Melanocyte of skin (primary cell): ENCODE data around the gene GTPBP1. TPM values are rescaled to one million over a fixed set of nuclear protein-coding genes. Genes with fewer than 3 reads are reported as not detected.

Experiments
- small RNA-seq, 2 donors: library from RNA; depleted of rRNA; stranded (forward); fragments of <200 nt; gene quantifications; one replicate each; pipeline ENCODE3, GENCODE V24; 2012
- total RNA-seq, 2 donors: library from RNA; depleted of rRNA; stranded (reverse); fragments of >200 nt; gene quantifications; 2 replicates each; pipeline ENCODE4 v1.2.3, GENCODE V29; 2012

Gene GTPBP1
- 10 to 100 TPM; 35.1 to 60.3 TPM for total RNA-seq

GRCh38 chr22:38705235-38706100, at the start of gene GTPBP1:
GTPBP1 (plus strand) TSS chr22:38705944; CDS start chr22:38705956, 12 bp downstream.

GRCh38 chr22:38656256-38657044, 49.3 kb upstream of the GTPBP1 start, which contains the start of the genes CBY1 and FAM227A:
CBY1 (plus strand) TSS chr22:38656638; CDS start chr22:38668055, 11,417 bp downstream.
FAM227A (minus strand) TSS chr22:38656392; CDS start chr22:38650168, 6,224 bp downstream.

GRCh38 chr22:38681582-38682335, 24.0 kb upstream of the GTPBP1 start, which contains the start of gene TOMM22:
TOMM22 (plus strand) TSS chr22:38681957; CDS start chr22:38681979, 22 bp downstream.

GRCh38 chr22:38700789-38701628, 4.7 kb upstream of the GTPBP1 start, which contains the start of gene JOSD1:
JOSD1 (minus strand) TSS chr22:38700943; CDS start chr22:38699987, 956 bp downstream.

GRCh38 chr22:38755911-38756532, 50.3 kb downstream of the GTPBP1 start, which contains the start of gene SUN2:
SUN2 (minus strand) TSS chr22:38755998; CDS start chr22:38752628, 3,370 bp downstream.

Small RNAs within 50 kb of the gene (small RNA-seq; reads per million reads assigned to genes)
- gene AL021707.8: 0 reads per million in 2 donors

Other genes with a start within 250 kb of the GTPBP1 start
- gene KDELR3, start 237.8 kb upstream of the GTPBP1 start, total RNA-seq: 10 to 100 TPM; 22.0 to 24.3 TPM
- gene DDX17, start 199.6 kb upstream of the GTPBP1 start, total RNA-seq: 100 to 1,000 TPM; 278 to 321 TPM
- gene DMC1, start 135.8 kb upstream of the GTPBP1 start, total RNA-seq: 1 to 10 TPM in 1 of 2 donors, under 1 TPM in 1; 0.69 to 1.3 TPM
- 1 to 10 TPM; 1.7 TPM for gene FAM227A, start 49.6 kb upstream of the GTPBP1 start, total RNA-seq
- 10 to 100 TPM in 1 of 2 donors, 1 to 10 TPM in 1; 7.6 to 12.0 TPM for gene CBY1, start 49.3 kb upstream of the GTPBP1 start, total RNA-seq
- 10 to 100 TPM; 41.6 to 78.6 TPM for gene TOMM22, start 24.0 kb upstream of the GTPBP1 start, total RNA-seq
- 10 to 100 TPM; 45.6 to 50.2 TPM for gene JOSD1, start 5.0 kb upstream of the GTPBP1 start, total RNA-seq
- 10 to 100 TPM; 47.6 to 51.6 TPM for gene SUN2, start 50.1 kb downstream of the GTPBP1 start, total RNA-seq
- gene DNAL4, start 88.2 kb downstream of the GTPBP1 start, total RNA-seq: 10 to 100 TPM; 10.3 to 12.0 TPM
- under 1 TPM; under 0.01 to 0.69 TPM for gene NPTXR, start 138.1 kb downstream of the GTPBP1 start, total RNA-seq
- 10 to 100 TPM; 39.2 to 44.3 TPM for gene CBX6, start 166.3 kb downstream of the GTPBP1 start, total RNA-seq